CD4-positive, alpha-beta memory T cell (primary cell): Measurements from ENCODE around the gene ITPK1. TPM values are rescaled to one million over a fixed set of nuclear protein-coding genes. Genes with fewer than 3 reads are reported as not detected.

Source experiments
- CTCF ChIA-PET: fragments of 350-600 bp; sonication (Branson Sonifier 250); formaldehyde crosslinking; loops from one replicate; lab custom pipeline; 2021; ENCODE audit warnings: inconsistent platforms; ENCODE audit not compliant: partially characterized antibody; lab: Charles Lee
- POLR2A ChIA-PET: fragments of 350-600 bp; sonication (Branson Sonifier 250); formaldehyde crosslinking; loops from one replicate; lab custom pipeline; 2021; ENCODE audit not compliant: partially characterized antibody; lab: Charles Lee
- DNase-seq, 5 donors: peaks; one replicate each; pipeline versions ENCODE4 v3.0.0 to v3.0.0-alpha.2; 2020 to 2022; ENCODE audit warnings: mixed read lengths in 1 of 5
- H3K27ac ChIP-seq: one replicate; pipeline ENCODE4 v1.7.0; 2013; ENCODE audit warnings: low read depth, low read length
- H3K27me3 ChIP-seq: 2 replicates; pipeline ENCODE4 v1.7.0; 2013; ENCODE audit warnings: mild to moderate bottlenecking, low read length, moderate library complexity; ENCODE audit not compliant: insufficient read depth
- H3K36me3 ChIP-seq: 2 replicates; pipeline ENCODE4 v1.7.0; 2013; ENCODE audit warnings: mild to moderate bottlenecking, low read length, moderate library complexity; ENCODE audit not compliant: insufficient read depth
- H3K4me1 ChIP-seq: 2 replicates; pipeline ENCODE4 v1.7.0; 2013; ENCODE audit warnings: mild to moderate bottlenecking, low read length, moderate library complexity; ENCODE audit not compliant: insufficient read depth
- H3K4me3 ChIP-seq, 2 donors: one replicate each; pipeline ENCODE4 v1.7.0; 2013; ENCODE audit warnings: low read length in 2 of 2, mild to moderate bottlenecking in 1 of 2
- H3K9me3 ChIP-seq, 2 donors: one replicate each; pipeline ENCODE4 v1.7.0; 2013; ENCODE audit warnings: low read length in 2 of 2, control low read depth in 1 of 2; ENCODE audit not compliant: control insufficient read depth in 1 of 2
- H3K27ac Mint-ChIP-seq, 7 donors: one replicate each; pipeline ENCODE4 v1.8.0; 2020 to 2021; ENCODE audit warnings: mixed read lengths in 7 of 7, mild to moderate bottlenecking in 6 of 7, inconsistent platforms in 3 of 7, moderate library complexity in 3 of 7
- H3K27me3 Mint-ChIP-seq, 2 donors: one replicate each; pipeline ENCODE4 v1.8.0; 2020 to 2021; ENCODE audit warnings: mixed read lengths in 2 of 2
- H3K36me3 Mint-ChIP-seq, 2 donors: one replicate each; pipeline ENCODE4 v1.8.0; 2020 to 2021; ENCODE audit warnings: mixed read lengths in 2 of 2, inconsistent platforms in 1 of 2, mild to moderate bottlenecking in 1 of 2
- H3K4me1 Mint-ChIP-seq, 4 donors: one replicate each; pipeline ENCODE4 v1.8.0; 2020 to 2021; ENCODE audit warnings: mixed read lengths in 4 of 4, mild to moderate bottlenecking in 1 of 4
- H3K4me3 Mint-ChIP-seq, 8 donors: one replicate each; pipeline ENCODE4 v1.8.0; 2020 to 2021; ENCODE audit warnings: mixed read lengths in 8 of 8, mild to moderate bottlenecking in 7 of 8, moderate library complexity in 6 of 8, inconsistent platforms in 3 of 8
- H3K9me3 Mint-ChIP-seq, 8 donors: one replicate each; pipeline ENCODE4 v1.8.0; 2020 to 2021; ENCODE audit warnings: mixed read lengths in 8 of 8, mild to moderate bottlenecking in 5 of 8, inconsistent platforms in 3 of 8, moderate library complexity in 1 of 8
- intact Hi-C: fragments of 100-400 bp; cut with micrococcal nuclease; formaldehyde crosslinking; loops from one replicate; pipeline ENCODE4 v1.15.1; 2023
- polyA plus RNA-seq, 2 donors: library from polyadenylated mRNA; unstranded; fragments of 300-500 nt; fragmentation: Illumina TruSeq; gene quantifications; one replicate each; pipeline ENCODE4 v1.2.3, GENCODE V29; 2021
- total RNA-seq, 2 experiments: library from RNA; stranded (reverse); gene quantifications; one replicate each; pipeline ENCODE4 v1.2.3, GENCODE V29; 2021

Gene ITPK1
- total and polyA plus RNA-seq, 4 experiments from 2014 or later: 12.5 to 30.0 (median 26.9) TPM

DNA sequence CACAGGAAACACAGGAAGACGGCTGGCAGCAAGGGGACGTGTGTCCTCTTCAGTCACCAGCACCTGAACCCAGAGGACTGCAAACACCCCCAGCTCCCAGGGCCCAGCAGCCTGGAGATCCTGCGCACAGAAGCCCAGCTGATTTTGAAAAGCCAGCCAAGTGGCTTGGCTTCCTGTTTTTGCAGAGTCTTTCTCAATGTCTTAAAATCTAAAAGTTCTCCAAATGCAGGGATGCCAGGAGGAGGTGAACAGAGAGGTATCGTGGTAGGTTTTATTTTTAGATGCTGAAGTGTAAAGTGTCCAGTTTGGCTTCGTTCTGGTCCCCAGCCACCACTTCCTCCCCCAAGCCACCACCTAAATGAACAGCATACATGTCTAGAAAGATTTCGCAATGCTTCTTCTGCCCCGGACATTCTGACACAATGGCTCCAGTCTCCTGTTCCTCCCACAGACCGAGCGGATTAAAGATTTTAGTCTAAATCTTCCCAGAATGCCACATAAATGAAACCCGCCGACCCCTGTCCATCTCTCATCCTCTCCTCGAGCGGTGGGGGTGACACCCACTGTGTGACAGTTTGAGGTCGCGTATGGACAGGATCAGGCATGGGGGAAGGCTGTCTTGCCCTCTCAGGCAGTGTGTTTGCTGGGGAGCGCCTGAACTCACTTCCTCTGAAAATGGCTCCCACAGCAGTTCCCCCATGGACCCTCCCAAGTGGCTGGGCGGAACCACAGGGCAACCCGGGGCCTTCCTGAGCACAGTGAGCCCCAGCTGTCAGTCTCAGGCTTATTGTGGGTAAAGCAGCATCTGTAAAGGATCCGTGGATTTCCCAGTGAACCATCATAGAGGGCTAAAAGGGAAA is 41.6 kb downstream of the ITPK1 start:
- Mint-ChIP-seq H3K4me3 (no peak overlapping the region), H3K27me3 (no peaks in the 10 kb centered on the region), H3K36me3 (peaks cover 6 to 8% of the 10 kb centered on the region in 2 donors), H3K4me1 (peaks cover 14 to 26% (median 19%) of the 10 kb centered on the region in 4 donors), H3K27ac (peak overlapping the region in 3 of 7 donors; percentile 17 to 76 (median 68)), H3K9me3 (no peaks in the 10 kb centered on the region)
- Histone ChIP-seq H3K9me3 (no peaks in the 10 kb centered on the region), H3K4me3 (no peak overlapping the region), H3K27ac (no peak overlapping the region), H3K27me3 (no peaks in the 10 kb centered on the region), H3K36me3 (no peaks in the 10 kb centered on the region), H3K4me1 (no peaks in the 10 kb centered on the region)
- no peak for DNase-seq
- POLR2A ChIA-PET: no interaction called here
- CTCF ChIA-PET: interaction anchor here (1.3 kb wide), 1 partner anchor 39 kb away, joined by 3 read pairs; no protein-coding TSS in a partner anchor
- intact Hi-C loops: no loop called here

DNA sequence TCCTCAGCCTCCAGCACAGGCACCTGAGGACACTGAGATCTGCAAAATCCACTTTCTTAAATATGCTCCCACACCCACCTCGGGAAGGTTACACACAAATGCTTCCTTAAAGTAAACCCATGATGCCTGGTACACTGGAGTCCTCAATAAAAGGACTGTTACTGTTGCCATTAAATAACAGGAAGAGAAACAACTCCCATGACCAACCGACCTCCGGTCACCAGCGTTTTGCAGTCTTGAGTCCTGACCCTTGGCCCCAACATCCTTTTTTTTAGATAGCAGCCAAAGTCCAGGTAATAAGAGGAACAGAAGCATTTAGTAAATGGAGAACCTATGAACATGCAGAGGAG is 42.4 kb downstream of the ITPK1 start:
- ChIA-PET CTCF (interaction anchor here (1.3 kb wide), 1 partner anchor 40 kb away, joined by 3 read pairs; no protein-coding TSS in a partner anchor), POLR2A (no interaction called here)
- no peaks in the 10 kb centered on the region for H3K9me3 ChIP-seq
- no peak overlapping the region for H3K27ac ChIP-seq
- H3K36me3 ChIP-seq: no peaks in the 10 kb centered on the region
- H3K9me3 Mint-ChIP-seq: no peaks in the 10 kb centered on the region
- H3K4me1 Mint-ChIP-seq: peaks cover 12 to 26% (median 17%) of the 10 kb centered on the region in 4 donors
- intact Hi-C loops: no loop called here
- H3K4me3 Mint-ChIP-seq: no peak overlapping the region
- no peaks in the 10 kb centered on the region for H3K27me3 Mint-ChIP-seq
- H3K36me3 Mint-ChIP-seq: peaks cover 5 to 6% of the 10 kb centered on the region in 2 donors
- DNase-seq: no peak
- peak overlapping the region in 3 of 7 donors; percentile 68 to 77 (median 76) for H3K27ac Mint-ChIP-seq
- H3K4me1 ChIP-seq: no peaks in the 10 kb centered on the region
- H3K27me3 ChIP-seq: no peaks in the 10 kb centered on the region
- no peak overlapping the region for H3K4me3 ChIP-seq

DNA sequence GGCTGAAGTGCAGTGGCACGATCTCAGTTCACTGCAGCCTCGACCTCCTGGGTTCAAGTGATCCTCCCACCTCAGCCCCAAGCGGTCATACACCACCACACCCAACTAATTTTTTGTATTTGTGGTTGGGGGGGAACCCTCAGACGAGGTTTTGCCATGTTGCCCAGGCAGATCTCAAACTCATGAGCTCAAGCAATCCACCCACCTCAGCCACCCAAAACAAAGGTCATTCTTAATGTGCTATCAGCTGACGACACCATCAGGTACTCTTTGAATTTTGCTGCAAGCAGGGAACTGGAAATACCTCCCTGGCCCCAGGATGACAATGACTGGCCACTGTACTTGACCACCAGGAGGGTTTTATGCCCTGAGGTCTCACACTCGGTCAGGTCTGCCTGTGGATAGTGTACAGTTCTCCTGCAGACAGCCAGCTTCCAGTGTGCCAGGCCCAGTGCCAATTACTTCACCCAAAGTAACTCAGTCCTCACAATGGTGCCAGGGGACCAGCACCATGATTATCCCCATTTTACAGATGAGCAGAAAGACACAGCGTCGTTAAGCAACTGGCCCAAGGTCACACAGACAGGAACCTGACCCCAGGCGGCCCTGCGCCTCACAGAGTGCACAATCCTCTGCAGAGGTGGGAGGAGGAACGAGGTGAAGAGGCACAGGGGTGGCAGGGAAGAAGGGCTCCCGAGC is 42.9 kb downstream of the ITPK1 start:
- POLR2A ChIA-PET: no interaction called here
- intact Hi-C loops: no loop called here
- Histone ChIP-seq H3K9me3 (no peaks in the 10 kb centered on the region), H3K36me3 (no peaks in the 10 kb centered on the region), H3K27me3 (no peaks in the 10 kb centered on the region), H3K4me1 (no peaks in the 10 kb centered on the region), H3K4me3 (no peak overlapping the region), H3K27ac (no peak overlapping the region)
- Mint-ChIP-seq H3K4me1 (peaks cover 12 to 30% (median 19%) of the 10 kb centered on the region in 4 donors), H3K4me3 (no peak overlapping the region), H3K36me3 (peaks cover 5 to 6% of the 10 kb centered on the region in 2 donors), H3K27me3 (no peaks in the 10 kb centered on the region), H3K27ac (no peak overlapping the region), H3K9me3 (no peaks in the 10 kb centered on the region)
- CTCF ChIA-PET: interaction anchor here (1.3 kb wide), 1 partner anchor 41 kb away, joined by 3 read pairs; no protein-coding TSS in a partner anchor
- no peak for DNase-seq

DNA sequence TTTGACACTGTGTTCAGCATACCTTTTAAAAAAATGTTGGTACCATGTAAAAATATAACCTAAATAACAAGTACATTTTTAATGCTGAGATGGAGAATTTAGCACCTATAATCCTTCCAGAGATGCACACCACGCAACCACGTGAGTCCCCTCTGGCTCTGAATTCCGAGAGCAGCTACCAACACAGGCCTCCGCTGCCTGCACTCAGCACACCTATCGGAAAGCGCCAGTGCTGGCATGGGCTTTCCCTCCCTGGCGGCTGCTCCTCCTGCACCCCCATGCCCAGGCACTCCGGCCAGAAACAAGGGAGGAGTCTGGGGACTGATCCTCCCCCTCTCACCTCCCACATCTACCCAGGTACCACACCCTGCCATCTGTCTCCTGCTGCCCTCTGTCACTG is 47.0 kb downstream of the ITPK1 start:
- H3K27ac Mint-ChIP-seq: peak overlapping the region in 2 of 7 donors; percentile 28 to 69

DNA sequence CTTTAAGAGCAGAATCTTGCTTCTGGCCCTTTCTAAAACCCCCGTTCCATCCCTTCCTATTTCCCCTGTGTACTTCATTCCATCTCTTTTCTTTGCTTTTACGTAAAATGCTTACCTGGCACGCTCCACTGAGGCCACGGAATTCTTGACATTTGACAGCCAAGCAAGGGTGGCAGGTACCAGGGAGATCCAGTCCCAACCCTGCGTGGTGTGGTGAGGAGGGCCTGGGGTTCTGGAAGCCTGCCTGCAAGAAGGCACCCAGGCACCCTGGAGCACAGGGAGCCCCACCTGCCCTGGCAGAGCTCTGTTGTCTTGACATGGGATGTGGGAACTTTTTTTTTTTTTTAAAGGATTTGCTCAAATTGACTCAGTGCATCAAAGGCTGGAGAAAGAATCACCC is 48.6 kb downstream of the ITPK1 start:
- no peak overlapping the region for H3K4me3 ChIP-seq
- Mint-ChIP-seq H3K4me1 (peaks cover 23 to 47% (median 32%) of the 10 kb centered on the region in 4 donors), H3K9me3 (no peaks in the 10 kb centered on the region), H3K36me3 (peaks cover 0 to 2% of the 10 kb centered on the region in 2 donors), H3K27me3 (no peaks in the 10 kb centered on the region), H3K4me3 (peak overlapping the region in 1 of 8 donors; percentile 3), H3K27ac (peak overlapping the region in 2 of 7 donors; percentile 29 to 78)
- POLR2A ChIA-PET: no interaction called here
- peaks cover 27% of the 10 kb centered on the region for H3K4me1 ChIP-seq
- CTCF ChIA-PET: interaction anchor here (1.7 kb wide), 1 partner anchor 46 kb away, joined by 9 read pairs; no protein-coding TSS in a partner anchor
- no peak overlapping the region for H3K27ac ChIP-seq
- H3K9me3 ChIP-seq: no peaks in the 10 kb centered on the region
- no peak for DNase-seq
- no peaks in the 10 kb centered on the region for H3K36me3 ChIP-seq
- intact Hi-C loops: no loop called here
- no peaks in the 10 kb centered on the region for H3K27me3 ChIP-seq

More for the DNA sequence above, 47.0 kb downstream of the ITPK1 start:
- Histone ChIP-seq H3K36me3 (no peaks in the 10 kb centered on the region), H3K4me3 (no peak overlapping the region), H3K27me3 (no peaks in the 10 kb centered on the region), H3K4me1 (peaks cover 27% of the 10 kb centered on the region), H3K9me3 (no peaks in the 10 kb centered on the region), H3K27ac (no peak overlapping the region)
- peaks cover 4 to 6% of the 10 kb centered on the region in 2 donors for H3K36me3 Mint-ChIP-seq
- H3K4me3 Mint-ChIP-seq: no peak overlapping the region
- peaks cover 23 to 52% (median 37%) of the 10 kb centered on the region in 4 donors for H3K4me1 Mint-ChIP-seq
- no peaks in the 10 kb centered on the region for H3K27me3 Mint-ChIP-seq
- intact Hi-C loops: no loop called here
- no peaks in the 10 kb centered on the region for H3K9me3 Mint-ChIP-seq
- POLR2A ChIA-PET: no interaction called here
- DNase-seq: no peak
- CTCF ChIA-PET: no interaction called here

DNA sequence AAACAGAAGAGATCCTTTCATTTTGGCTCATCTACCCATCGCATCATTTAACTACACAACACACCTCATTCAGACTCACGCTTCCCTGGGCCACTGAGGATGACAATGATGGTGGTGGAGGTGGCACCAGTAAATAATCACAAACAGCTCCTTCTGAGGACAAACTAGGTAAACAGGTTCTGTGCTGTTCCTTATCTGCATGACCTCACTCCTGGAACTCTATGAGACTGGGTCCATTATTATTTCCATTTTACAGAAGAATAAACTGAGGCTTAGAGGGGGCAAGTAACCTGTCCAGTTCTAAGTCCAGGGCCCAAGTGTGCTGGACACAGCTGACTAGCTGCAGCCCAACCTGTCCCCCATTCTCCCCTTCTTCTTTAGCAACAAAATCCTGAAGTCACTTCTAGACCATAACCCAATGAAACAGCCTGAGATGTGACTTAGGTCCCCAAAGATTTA is 50.4 kb downstream of the ITPK1 start:
- CTCF ChIA-PET: interaction anchor here (1.3 kb wide), 1 partner anchor 17 kb away, joined by 3 read pairs; no protein-coding TSS in a partner anchor
- H3K4me1 ChIP-seq: peaks cover 27% of the 10 kb centered on the region
- Mint-ChIP-seq H3K27me3 (no peaks in the 10 kb centered on the region), H3K4me3 (no peak overlapping the region), H3K27ac (peak overlapping the region in 3 of 7 donors; percentile 52 to 86 (median 72)), H3K9me3 (no peaks in the 10 kb centered on the region), H3K4me1 (peaks cover 24 to 50% (median 34%) of the 10 kb centered on the region in 4 donors), H3K36me3 (peaks cover 0 to 2% of the 10 kb centered on the region in 2 donors)
- no peaks in the 10 kb centered on the region for H3K27me3 ChIP-seq
- no peak overlapping the region for H3K4me3 ChIP-seq
- H3K9me3 ChIP-seq: no peaks in the 10 kb centered on the region
- H3K27ac ChIP-seq: no peak overlapping the region
- intact Hi-C loops: no loop called here
- H3K36me3 ChIP-seq: no peaks in the 10 kb centered on the region
- POLR2A ChIA-PET: no interaction called here
- DNase-seq: no peak
